Stimulated activated CD4-positive, alpha-beta T cell treated with anti-CD3 and anti-CD28 coated beads, TNF-alpha, amount 100 ng/mL, for 4 hours (primary cell): ENCODE data around the gene C6orf15.

Experiments used
- DNase-seq, 3 experiments: peaks; one replicate each; pipeline ENCODE4 v3.0.0-alpha.2; 2020; ENCODE audit warnings: low read depth in 3 of 3

The C6orf15 gene

DNA sequence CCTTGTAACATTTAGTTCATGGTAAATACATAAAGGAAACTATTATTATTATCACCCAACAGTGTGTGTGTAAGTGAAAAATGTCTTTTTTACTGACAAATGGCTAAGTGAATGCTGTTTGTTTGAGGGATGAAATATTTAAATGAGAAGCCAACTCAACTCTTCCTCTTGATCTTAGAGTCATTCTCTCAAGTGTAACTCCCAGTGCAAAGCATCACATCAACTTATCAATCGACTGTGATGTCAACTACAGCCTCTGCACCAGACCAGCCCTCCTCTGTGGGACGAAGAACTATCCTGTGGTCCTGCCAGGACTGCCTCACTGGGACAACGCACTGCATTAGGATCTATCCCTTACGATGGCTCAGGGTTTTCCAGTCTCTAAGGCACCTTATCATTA lies 5.3 kb downstream of the C6orf15 start:
- no peak for DNase-seq

DNA sequence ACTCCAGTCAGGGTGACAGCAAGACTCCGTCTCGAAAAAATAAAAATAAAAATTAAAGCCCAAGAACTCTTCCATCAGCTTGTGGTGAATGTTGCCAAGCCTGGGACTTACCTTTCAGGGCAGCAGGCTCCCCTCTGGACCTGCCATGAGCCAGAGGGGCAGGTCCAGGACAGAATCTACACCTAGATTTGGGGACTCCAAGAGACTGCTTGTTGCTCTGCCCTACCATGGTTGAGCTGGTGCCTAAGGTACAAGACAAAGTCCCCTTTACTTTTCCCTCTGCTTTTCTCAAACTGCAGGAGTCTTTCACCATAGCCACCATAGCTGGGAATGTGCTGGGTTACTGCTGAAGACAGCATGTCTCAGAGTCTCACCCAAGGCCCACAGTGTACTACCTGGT lies 9.2 kb downstream of the C6orf15 start:
- no peak for DNase-seq

DNA sequence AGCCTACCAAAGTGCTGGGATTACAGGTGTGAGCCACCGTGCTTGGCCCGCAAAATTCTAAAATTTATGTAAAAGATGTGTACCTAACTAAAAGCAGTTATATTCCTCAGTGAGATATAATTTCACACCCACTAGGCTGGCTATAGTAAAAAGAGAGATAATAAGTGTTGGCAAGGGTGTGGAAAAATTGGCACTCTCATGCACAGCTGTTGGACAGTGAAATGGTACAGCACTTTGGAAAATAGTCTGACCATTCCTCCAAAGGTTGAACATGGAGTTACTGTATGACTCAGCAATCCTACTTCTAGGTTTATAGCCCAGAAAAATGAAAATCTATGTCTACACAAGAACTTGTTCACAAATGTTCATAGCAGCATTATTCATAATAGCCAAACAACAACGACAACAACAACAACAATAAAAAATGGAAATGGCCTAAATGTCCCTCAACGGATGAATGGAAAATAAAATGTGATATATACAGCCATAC lies 13.9 kb downstream of the C6orf15 start:
- no peak for DNase-seq

- no peak for DNase-seq
These were observed 15.7 kb downstream of the C6orf15 start for GRCh38 chr6:31096656-31097055.

GRCh38 chr6:31096215-31096614 lies 16.2 kb downstream of the C6orf15 start:
- no peak for DNase-seq

GRCh38 chr6:31094389-31094881 lies 17.9 kb downstream of the C6orf15 start:
- peak in 2 of 3 experiments; percentile 15 to 19 for DNase-seq

DNA sequence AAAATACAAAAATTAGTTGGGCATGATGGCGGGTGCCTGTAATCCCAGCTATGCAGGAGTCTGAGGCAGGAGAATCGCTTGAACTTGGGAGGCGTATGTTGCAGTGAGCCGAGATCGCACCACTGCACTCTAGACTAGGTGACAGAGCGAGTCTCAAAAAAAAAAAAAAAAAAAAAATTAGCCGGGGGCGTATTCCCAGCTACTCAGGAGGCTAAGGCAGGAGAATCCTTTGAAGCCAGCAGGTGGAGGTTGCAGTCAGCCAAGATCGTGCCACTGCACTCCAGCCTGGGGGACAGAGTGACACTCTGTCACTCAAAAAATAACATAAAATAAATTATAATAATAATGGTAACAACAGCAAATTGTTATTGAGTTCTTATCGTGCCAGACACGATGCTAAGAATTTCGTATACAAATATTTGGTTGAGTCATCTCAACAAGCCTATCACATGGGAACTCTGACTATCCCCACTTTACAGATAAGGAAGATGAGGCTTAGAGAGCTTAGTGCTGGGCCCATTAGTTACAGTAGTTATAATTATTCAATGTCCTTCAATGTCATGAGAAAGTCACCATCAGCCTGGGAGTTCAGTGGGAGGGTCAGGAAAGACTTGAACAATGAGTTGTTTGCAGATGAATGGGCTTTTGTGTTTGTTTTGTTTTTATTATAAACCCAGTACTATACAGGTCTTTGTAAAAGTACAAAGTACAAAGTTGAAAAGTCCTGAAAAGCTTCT lies 19.4 kb downstream of the C6orf15 start:
- DNase-seq: no peak

DNA sequence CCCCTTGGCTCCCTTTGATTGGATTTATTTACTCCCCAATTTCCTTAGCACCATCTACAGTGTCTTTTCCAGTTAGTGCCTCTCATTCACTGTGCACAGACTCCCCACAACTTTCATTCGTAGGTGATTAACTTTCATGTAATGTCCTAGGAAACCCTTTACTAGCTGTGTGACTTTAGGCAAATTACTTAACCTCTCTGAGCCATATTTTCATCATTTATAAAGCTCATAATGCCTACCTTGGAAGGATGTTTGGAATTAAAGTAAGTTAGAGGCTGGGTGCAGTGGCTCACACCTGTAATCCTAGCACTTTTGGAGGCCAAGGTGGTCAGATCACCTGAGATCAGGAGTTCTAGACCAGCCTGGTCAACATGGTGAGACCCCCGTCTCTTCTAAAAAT lies 20.1 kb downstream of the C6orf15 start:
- no peak for DNase-seq

- DNase-seq: no peak
These were observed 20.7 kb downstream of the C6orf15 start for GRCh38 chr6:31091680-31092079.

DNA sequence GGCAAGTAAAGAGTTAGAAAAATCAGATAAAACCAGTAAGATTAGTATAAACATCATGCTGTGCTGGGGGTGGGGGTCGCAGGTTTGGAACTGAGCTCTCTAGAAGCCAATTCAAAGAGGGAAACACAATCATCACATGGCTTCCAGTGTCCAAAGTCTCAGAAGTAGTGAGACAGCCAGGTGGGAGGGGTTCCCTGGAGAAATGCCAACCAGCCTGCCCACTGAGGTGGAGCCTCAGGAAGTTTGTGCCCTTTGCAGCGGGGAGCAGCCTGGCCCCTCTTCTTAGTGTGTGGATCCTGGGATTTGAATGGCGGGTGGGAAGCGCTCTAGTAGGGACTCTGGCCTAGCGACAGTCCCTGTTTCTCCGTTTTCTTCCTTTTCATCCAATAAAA lies 21.4 kb downstream of the C6orf15 start:
- no peak for DNase-seq

GRCh38 chr6:31090275-31090972 lies 22.0 kb downstream of the C6orf15 start:
- DNase-seq: no peak

GRCh38 chr6:31087494-31088089 lies 24.8 kb downstream of the C6orf15 start:
- peak; percentile 81 to 89 (median 84) for DNase-seq

DNA sequence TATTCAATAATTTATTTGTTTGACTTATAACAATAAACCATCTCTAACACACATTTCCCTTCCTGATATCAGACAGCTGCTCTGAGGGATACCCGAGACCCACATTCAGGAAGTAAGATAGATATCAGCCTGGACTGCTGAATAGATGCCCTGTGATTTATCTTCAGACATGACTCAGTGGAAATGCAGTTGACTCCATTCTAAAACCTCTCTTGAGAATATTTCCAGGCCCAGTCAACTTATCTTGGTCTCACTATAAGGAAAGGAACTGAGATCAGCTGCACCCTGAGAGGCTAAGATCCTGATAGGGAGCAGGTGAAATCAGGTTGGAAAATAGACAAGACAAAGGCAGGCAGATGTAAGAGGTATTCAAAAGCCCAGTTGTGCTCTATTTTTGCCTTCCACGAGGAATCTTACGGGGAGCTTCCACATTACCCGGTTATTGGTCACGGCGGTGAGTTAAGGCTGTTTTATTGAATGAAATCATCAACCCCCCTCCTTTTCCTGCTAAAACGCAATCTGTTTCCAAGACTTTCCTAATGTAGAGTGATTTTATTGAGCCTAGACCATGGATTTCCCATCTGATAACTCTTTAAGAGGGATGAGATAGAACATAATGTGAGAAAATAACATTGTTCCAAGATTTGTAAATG lies 25.5 kb downstream of the C6orf15 start:
- DNase-seq: no peak

DNA sequence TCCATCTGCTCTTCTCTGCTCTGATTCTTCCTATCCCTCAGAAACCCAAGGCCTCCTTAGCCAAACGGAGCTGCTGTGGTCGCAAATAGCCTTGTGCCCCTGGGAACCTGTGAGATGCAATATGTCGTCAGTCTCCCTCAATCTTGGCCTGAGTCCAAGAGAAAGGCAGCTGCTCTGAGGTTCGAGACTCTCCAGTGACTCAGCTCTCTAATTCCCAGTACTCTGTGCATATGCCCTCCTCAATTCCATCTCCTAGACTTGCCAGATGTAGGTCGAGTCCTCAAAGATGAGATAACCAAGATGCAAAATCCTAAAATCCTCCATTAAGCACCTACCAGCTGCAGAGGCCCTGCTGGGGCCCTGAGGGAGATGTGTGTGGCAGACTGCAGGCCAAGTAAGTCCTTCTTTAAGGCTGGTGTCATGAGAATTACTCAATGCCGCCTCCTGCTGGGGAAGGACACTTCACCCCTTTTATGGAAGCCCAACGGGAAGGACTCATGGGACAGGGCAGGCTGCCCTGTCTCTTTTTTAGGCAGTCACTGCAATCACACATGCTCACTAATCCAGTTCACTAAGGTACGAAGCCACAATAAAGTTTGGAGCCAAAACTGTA lies 28.5 kb downstream of the C6orf15 start:
- DNase-seq: no peak

GRCh38 chr6:31081872-31082271 lies 30.5 kb downstream of the C6orf15 start:
- no peak for DNase-seq

GRCh38 chr6:31079656-31080261 lies 32.6 kb downstream of the C6orf15 start:
- DNase-seq: peak; percentile 29 to 58 (median 48)

DNA sequence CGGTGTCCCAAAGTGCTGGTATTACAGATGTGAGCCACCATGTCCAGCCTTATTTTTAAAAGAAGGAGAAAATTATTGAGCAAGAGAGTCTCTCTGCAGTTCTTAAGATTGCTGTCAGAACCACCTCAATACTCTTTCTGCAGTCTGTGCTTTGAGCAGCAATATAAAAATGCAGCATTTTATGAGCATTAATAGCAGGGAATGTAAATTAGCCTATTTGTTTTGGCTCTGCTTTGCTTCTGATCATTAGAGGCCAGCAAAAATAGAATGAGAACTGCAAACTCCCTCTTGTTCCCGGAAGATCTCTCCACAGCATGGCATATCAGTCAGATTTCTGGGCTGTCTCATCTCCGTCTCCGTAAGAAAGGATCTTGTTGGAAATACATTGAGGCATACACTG lies 35.8 kb downstream of the C6orf15 start:
- DNase-seq: no peak

- no peak for DNase-seq
These were observed 36.8 kb downstream of the C6orf15 start for GRCh38 chr6:31075528-31075927.

DNA sequence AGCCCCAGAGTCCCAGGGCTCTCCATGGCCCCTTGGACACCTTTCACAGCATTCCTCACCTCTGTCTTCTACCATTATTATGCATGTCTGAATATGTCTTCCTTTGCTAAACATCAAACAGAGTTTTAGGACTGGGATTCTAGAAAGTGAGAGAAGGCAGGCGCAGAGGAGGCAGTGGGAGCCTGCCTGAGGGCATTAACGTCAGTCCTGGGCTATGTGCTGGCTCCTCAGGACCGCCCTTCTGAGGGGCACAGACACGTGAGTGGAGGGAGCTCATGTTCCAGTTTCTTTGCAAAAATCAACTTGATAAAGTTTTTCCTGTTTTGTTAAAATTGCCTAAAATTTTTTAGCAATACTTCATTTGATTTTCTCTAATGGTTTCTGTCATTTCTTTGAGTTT lies 38.0 kb downstream of the C6orf15 start:
- DNase-seq: no peak

DNA sequence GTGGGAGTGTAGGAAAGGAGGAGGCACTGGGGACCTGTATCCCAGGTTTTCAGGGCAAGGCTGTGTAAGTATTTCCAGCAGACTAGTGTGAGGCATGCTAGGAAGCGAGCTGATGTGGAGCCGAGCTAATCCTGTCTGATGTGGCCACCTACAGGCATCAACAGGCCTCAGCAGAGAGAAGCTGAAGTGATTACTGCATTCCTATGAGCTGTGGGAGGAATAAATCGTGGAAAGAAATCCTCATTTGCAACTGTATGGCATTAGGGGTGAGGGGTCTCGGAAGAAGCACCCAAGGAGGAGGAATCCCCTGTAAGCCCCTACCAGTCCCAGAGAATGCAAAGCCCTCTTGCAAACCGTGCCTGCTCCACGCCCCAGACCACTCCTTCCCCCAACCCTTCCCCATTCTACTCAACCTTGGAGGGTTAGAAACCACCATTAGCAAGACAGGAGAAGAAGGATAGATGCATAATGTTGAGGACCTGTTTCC lies 41.6 kb downstream of the C6orf15 start:
- no peak for DNase-seq
